Activated T-cell treated with anti-CD3 and anti-CD28 coated beads, Interleukin-2, amount 50 U/mL, for 48 hours (primary cell): ENCODE data around the gene BEST1.
"Not testable (repeated sequence)": the region's sequence is repeated elsewhere in the genome, so short reads cannot be mapped to it uniquely, and the experiment has no call there.

Experiments used
- DNase-seq, 2 experiments: peaks; one replicate each; pipeline ENCODE4 v3.0.0-alpha.2; 2020

BEST1 gene

GRCh38 chr11:61980783-61981541 is 30.8 kb downstream of the BEST1 start:
- DNase-seq: no peak

- no peak for DNase-seq
These were observed 33.3 kb downstream of the BEST1 start for GRCh38 chr11:61983419-61983818.

GRCh38 chr11:61985869-61986268 is 35.7 kb downstream of the BEST1 start:
- no peak for DNase-seq

GRCh38 chr11:61994981-61995380 is 44.8 kb downstream of the BEST1 start:
- no peak for DNase-seq

GRCh38 chr11:61996933-61997332 is 46.8 kb downstream of the BEST1 start:
- no peak for DNase-seq

- DNase-seq: no peak
These were observed 49.2 kb downstream of the BEST1 start for GRCh38 chr11:61999141-61999975.

GRCh38 chr11:62000539-62001446 is 50.6 kb downstream of the BEST1 start:
- no peak for DNase-seq

GRCh38 chr11:62001450-62002191 is 51.5 kb downstream of the BEST1 start:
- DNase-seq: no peak

GRCh38 chr11:62002283-62002682 is 52.1 kb downstream of the BEST1 start:
- not testable (repeated sequence) for DNase-seq

- no peak for DNase-seq
These were observed 54.3 kb downstream of the BEST1 start for GRCh38 chr11:62004473-62004872.

GRCh38 chr11:62008193-62008592 is 58.0 kb downstream of the BEST1 start:
- DNase-seq: no peak

GRCh38 chr11:62010935-62011528 is 60.9 kb downstream of the BEST1 start:
- DNase-seq: no peak

GRCh38 chr11:62011881-62012280 is 61.7 kb downstream of the BEST1 start:
- DNase-seq: no peak

- no peak for DNase-seq
These were observed 62.3 kb downstream of the BEST1 start for GRCh38 chr11:62012451-62012831.

- DNase-seq: no peak
These were observed 62.8 kb downstream of the BEST1 start for GRCh38 chr11:62012832-62013461.
